ENCODE results near the gene ADAMTSL3. TPM values are rescaled to one million over a fixed set of nuclear protein-coding genes. Genes with fewer than 3 reads are reported as not detected.

The ADAMTSL3 gene
- total RNA-seq, 1 donor from 2014 or later = 2.4 TPM

DNA sequence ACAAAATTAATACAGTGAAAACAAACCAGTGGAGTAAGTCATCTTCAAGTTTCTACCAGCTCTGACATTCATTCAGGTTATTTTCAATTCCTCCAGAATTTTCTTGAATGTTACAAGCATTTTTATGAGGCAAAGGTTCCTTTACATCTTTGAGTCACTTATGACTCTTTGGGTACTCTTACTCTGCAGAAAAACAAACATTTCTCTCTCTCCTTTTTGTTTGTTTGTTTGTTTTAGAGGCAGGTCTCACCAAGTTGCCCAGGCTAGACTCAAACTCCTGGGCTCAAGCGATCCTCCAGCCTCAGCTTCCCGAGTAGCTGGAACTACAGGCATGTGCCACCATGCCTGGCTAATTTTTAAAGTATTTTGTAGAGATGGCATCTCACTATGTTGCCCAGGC, 233.5 kb downstream of the ADAMTSL3 start:
- H3K27me3 Mint-ChIP-seq (ENCODE audit: low read depth, unreplicated experiment) = peaks cover 2% of the 10 kb centered on the region
- H3K36me3 Mint-ChIP-seq (ENCODE audit: low read depth, unreplicated experiment) = no peaks in the 10 kb centered on the region
- Histone ChIP-seq H3K27ac (ENCODE audit: low read depth, low read length) (no peak overlapping the region), H4K20me1 (ENCODE audit: insufficient read depth, low read length) (no peaks in the 10 kb centered on the region), H3K36me3 (ENCODE audit: insufficient read depth, low read length) (no peaks in the 10 kb centered on the region), H2AFZ (ENCODE audit: low read depth, low read length) (no peak overlapping the region), H3K9me3 (ENCODE audit: insufficient read depth, low read depth, low read length) (no peaks in the 10 kb centered on the region), H3K27me3 (ENCODE audit: insufficient read depth, low read length) (no peaks in the 10 kb centered on the region), H3K4me2 (ENCODE audit: low read length) (no peak overlapping the region), H3K9ac (ENCODE audit: low read length) (no peak overlapping the region), H3K4me3 (ENCODE audit: insufficient read depth, low read depth, low read length) (no peak overlapping the region), H3K4me1 (ENCODE audit: insufficient read depth, low read length) (no peaks in the 10 kb centered on the region), H3K79me2 (ENCODE audit: insufficient read depth, low read length) (no peaks in the 10 kb centered on the region)
- TF ChIP-seq CTCF (IDR thresholded peaks at IDR 0.05; ENCODE audit: insufficient read depth, low read depth, low read length) (no peak), EZH2 (IDR thresholded peaks at IDR 0.05; ENCODE audit: insufficient read depth, low read length) (no peak)
- peaks cover 1% of the 10 kb centered on the region for H3K9me3 Mint-ChIP-seq (ENCODE audit: unreplicated experiment)
- FAIRE-seq = no peak
- no peak overlapping the region for H3K27ac Mint-ChIP-seq (ENCODE audit: unreplicated experiment)
- DNase-seq (ENCODE audit: low read depth) = no peak
- H3K4me1 Mint-ChIP-seq (ENCODE audit: low read depth, unreplicated experiment) = no peaks in the 10 kb centered on the region
- H3K4me3 Mint-ChIP-seq (ENCODE audit: unreplicated experiment) = no peak overlapping the region

DNA sequence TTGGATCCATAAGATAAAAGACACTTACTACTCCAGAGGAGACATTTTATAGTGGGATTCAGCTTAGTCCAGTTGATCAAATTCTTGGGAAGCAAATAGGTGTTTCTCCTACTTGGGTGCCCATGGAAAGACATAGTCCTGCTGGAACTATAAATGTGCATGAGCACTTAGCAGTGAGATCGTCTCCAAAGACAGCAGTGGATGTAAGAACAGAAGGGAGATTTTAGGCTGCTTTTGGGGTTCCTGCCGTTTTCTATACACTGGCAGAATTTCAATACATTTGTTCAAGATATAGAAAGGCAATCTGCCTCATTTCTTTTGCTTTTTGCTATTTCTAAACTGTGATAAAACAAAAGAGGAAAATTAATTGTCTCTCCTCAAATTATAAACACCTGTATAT, 234.0 kb downstream of the ADAMTSL3 start:
- no peak overlapping the region for H3K4me2 ChIP-seq (ENCODE audit: low read length)
- no peak overlapping the region for H3K27ac ChIP-seq (ENCODE audit: low read depth, low read length)
- Mint-ChIP-seq H3K9me3 (ENCODE audit: unreplicated experiment) (peaks cover 1% of the 10 kb centered on the region), H3K27ac (ENCODE audit: unreplicated experiment) (no peak overlapping the region), H3K4me3 (ENCODE audit: unreplicated experiment) (no peak overlapping the region), H3K27me3 (ENCODE audit: low read depth, unreplicated experiment) (peaks cover 2% of the 10 kb centered on the region), H3K36me3 (ENCODE audit: low read depth, unreplicated experiment) (no peaks in the 10 kb centered on the region), H3K4me1 (ENCODE audit: low read depth, unreplicated experiment) (no peaks in the 10 kb centered on the region)
- no peaks in the 10 kb centered on the region for H3K4me1 ChIP-seq (ENCODE audit: insufficient read depth, low read length)
- H3K9me3 ChIP-seq (ENCODE audit: insufficient read depth, low read depth, low read length) = no peaks in the 10 kb centered on the region
- H3K27me3 ChIP-seq (ENCODE audit: insufficient read depth, low read length) = no peaks in the 10 kb centered on the region
- no peak for TF ChIP-seq EZH2 (IDR thresholded peaks at IDR 0.05; ENCODE audit: insufficient read depth, low read length)
- no peak for TF ChIP-seq CTCF (IDR thresholded peaks at IDR 0.05; ENCODE audit: insufficient read depth, low read depth, low read length)
- H3K9ac ChIP-seq (ENCODE audit: low read length) = no peak overlapping the region
- H3K36me3 ChIP-seq (ENCODE audit: insufficient read depth, low read length) = no peaks in the 10 kb centered on the region
- no peak overlapping the region for H2AFZ ChIP-seq (ENCODE audit: low read depth, low read length)
- no peaks in the 10 kb centered on the region for H4K20me1 ChIP-seq (ENCODE audit: insufficient read depth, low read length)
- FAIRE-seq (no peak), DNase-seq (ENCODE audit: low read depth) (no peak)
- no peaks in the 10 kb centered on the region for H3K79me2 ChIP-seq (ENCODE audit: insufficient read depth, low read length)
- no peak overlapping the region for H3K4me3 ChIP-seq (ENCODE audit: insufficient read depth, low read depth, low read length)

DNA sequence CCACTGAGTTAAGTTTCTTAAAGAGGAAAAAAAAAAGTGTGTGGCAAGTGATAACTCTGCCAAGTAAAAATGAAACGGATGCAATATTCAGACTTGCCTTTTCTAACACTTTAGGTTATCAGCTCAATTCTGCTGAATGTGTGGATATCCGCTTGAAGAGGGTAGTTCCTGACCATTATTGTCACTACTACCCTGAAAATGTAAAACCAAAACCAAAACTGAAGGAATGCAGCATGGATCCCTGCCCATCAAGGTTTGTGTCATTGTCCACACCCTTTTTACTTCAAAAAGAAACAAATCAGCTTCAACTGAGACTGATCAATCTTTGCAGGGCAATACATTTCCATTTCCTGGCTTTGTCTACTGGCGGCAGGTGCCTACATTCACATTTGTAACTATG, 236.1 kb downstream of the ADAMTSL3 start:
- Mint-ChIP-seq H3K9me3 (ENCODE audit: unreplicated experiment) (no peaks in the 10 kb centered on the region), H3K36me3 (ENCODE audit: low read depth, unreplicated experiment) (no peaks in the 10 kb centered on the region), H3K27me3 (ENCODE audit: low read depth, unreplicated experiment) (peaks cover 2% of the 10 kb centered on the region), H3K27ac (ENCODE audit: unreplicated experiment) (no peak overlapping the region), H3K4me3 (ENCODE audit: unreplicated experiment) (no peak overlapping the region), H3K4me1 (ENCODE audit: low read depth, unreplicated experiment) (no peaks in the 10 kb centered on the region)
- no peak overlapping the region for H3K4me2 ChIP-seq (ENCODE audit: low read length)
- FAIRE-seq (no peak), DNase-seq (ENCODE audit: low read depth) (no peak)
- no peak overlapping the region for H3K9ac ChIP-seq (ENCODE audit: low read length)
- H3K27me3 ChIP-seq (ENCODE audit: insufficient read depth, low read length) = no peaks in the 10 kb centered on the region
- H3K27ac ChIP-seq (ENCODE audit: low read depth, low read length) = no peak overlapping the region
- H3K4me1 ChIP-seq (ENCODE audit: insufficient read depth, low read length) = no peaks in the 10 kb centered on the region
- H3K4me3 ChIP-seq (ENCODE audit: insufficient read depth, low read depth, low read length) = no peak overlapping the region
- TF ChIP-seq EZH2 (IDR thresholded peaks at IDR 0.05; ENCODE audit: insufficient read depth, low read length) = no peak
- TF ChIP-seq CTCF (IDR thresholded peaks at IDR 0.05; ENCODE audit: insufficient read depth, low read depth, low read length) = no peak
- no peaks in the 10 kb centered on the region for H3K36me3 ChIP-seq (ENCODE audit: insufficient read depth, low read length)
- H3K79me2 ChIP-seq (ENCODE audit: insufficient read depth, low read length) = no peaks in the 10 kb centered on the region
- no peaks in the 10 kb centered on the region for H4K20me1 ChIP-seq (ENCODE audit: insufficient read depth, low read length)
- no peaks in the 10 kb centered on the region for H3K9me3 ChIP-seq (ENCODE audit: insufficient read depth, low read depth, low read length)
- no peak overlapping the region for H2AFZ ChIP-seq (ENCODE audit: low read depth, low read length)

Measured in astrocyte (in vitro differentiated cells and primary cell).